ENCODE data around the gene ENTHD1.

DNA sequence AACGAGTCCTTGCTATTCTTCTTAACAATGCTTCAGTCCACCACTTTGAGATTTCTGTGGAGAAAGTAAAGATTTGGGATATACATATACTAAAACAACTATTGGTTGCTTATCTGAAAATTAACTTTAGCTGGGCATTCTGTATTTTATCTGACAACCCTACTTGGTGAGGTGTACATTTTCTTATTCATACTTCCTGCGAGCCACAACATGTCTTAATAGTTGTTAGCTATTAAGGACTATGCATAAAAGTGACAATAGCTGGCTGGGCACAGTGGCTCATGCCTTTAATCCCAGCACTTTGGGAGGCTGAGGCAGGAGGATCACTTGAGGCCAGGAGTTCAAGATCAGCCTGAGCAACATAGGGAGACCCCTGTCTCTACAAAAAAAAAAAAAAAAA lies 38.6 kb upstream of the ENTHD1 start:
- TF ChIP-seq, protein P1, sequence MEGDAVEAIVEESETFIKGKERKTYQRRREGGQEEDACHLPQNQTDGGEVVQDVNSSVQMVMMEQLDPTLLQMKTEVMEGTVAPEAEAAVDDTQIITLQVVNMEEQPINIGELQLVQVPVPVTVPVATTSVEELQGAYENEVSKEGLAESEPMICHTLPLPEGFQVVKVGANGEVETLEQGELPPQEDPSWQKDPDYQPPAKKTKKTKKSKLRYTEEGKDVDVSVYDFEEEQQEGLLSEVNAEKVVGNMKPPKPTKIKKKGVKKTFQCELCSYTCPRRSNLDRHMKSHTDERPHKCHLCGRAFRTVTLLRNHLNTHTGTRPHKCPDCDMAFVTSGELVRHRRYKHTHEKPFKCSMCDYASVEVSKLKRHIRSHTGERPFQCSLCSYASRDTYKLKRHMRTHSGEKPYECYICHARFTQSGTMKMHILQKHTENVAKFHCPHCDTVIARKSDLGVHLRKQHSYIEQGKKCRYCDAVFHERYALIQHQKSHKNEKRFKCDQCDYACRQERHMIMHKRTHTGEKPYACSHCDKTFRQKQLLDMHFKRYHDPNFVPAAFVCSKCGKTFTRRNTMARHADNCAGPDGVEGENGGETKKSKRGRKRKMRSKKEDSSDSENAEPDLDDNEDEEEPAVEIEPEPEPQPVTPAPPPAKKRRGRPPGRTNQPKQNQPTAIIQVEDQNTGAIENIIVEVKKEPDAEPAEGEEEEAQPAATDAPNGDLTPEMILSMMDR (IDR thresholded peaks at IDR 0.05; ENCODE audit: insufficient read depth, low read length, poor library complexity, severe bottlenecking): no peak
- TF ChIP-seq EZH2phosphoT487 (conservative IDR thresholded peaks at IDR 0.05; ENCODE audit: low read length): no peak

Data from SU-DHL-6 (cell line).